ENCODE measurements around the gene MLKL.

Gene MLKL

GRCh38 chr16:74650966-74651567, 49.6 kb downstream of the MLKL start:
- DNase-seq (ENCODE audit: low read depth in 2 of 2): no peak

DNA sequence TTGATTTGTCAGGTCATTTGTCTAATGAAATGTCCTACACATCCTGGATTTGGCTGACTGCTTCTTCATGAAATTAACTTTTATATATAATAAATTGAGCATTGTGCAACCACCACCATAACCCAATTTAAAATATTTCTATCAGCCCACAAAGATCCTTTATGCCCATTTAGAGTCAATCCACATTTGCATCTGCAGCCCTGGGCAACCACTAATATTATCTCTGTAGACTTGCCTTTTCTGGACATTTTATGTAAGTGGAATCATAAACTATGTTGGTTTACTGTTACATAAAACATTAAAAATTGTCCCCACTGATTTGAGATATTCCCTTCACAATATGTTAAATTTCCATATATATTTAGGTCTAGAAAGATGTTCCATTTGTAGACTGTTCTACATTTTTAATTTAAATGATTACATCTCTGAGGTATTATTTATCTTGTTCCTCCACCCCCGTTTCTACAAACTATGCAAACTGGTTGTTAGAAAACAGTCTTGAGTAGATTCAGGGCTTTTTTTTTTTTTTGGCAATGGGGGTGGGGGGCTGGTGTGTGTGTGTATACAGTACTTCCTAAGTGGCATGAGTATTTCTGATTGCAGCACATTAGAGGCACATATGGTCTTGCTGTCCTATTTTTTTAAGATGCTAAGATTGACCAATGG, 50.7 kb downstream of the MLKL start:
- DNase-seq (ENCODE audit: low read depth in 2 of 2): no peak

- no peak for DNase-seq (ENCODE audit: low read depth in 2 of 2)
Measured at GRCh38 chr16:74641969-74642368, 58.7 kb downstream of the MLKL start.

DNA sequence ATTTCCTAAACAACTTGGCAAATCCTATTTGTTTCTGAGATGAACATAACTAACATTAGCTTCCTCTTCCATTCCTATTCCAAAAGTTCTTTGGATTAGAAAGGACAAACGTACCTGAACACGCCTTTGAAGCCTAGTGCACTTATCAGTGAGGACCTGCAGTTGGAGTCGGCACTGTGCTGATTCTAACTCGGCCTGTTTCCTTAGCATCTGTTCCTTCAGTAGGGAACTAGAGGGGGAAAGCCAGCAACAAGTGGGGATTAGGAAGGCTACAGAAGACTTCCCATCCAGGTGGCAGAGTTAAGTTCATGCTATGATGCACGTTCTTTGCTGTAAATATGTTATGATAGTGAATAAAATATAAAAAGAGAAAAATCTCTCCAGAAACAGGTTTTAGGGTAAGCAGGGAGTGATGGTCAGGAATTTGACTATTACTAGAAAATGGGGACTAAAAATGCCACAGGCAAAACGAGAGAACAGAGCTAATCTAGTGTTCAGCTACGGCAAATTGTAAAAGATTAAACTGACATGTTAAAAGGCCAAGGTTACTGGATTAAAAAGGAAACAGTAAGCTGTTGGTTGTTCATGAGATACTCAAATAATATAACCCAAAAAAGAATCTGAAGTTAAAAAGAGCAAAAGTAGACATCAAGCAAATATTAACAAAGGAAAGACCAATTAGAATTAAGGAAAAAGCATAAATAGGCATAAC, 62.8 kb downstream of the MLKL start:
- DNase-seq (ENCODE audit: low read depth in 2 of 2): no peak

DNA sequence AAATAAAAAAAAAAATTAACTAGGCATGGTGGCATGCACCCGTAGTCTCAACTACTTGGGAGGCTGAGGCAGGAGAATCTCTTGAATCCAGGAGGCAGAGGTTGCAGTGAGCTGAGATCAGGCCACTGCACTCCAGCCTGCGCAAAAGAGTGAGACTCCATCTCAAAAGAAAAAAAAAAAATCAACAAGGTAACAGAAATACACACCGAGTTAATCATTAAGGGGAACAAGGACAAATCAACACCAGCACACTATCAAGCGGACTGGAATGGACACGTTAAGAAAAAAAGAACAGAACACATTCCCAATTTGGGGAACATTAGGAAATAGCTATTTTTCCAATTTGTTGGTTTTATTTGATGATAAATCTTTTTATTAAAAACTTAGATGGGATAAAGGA, 65.4 kb downstream of the MLKL start:
- DNase-seq (ENCODE audit: low read depth in 2 of 2): no peak

DNA sequence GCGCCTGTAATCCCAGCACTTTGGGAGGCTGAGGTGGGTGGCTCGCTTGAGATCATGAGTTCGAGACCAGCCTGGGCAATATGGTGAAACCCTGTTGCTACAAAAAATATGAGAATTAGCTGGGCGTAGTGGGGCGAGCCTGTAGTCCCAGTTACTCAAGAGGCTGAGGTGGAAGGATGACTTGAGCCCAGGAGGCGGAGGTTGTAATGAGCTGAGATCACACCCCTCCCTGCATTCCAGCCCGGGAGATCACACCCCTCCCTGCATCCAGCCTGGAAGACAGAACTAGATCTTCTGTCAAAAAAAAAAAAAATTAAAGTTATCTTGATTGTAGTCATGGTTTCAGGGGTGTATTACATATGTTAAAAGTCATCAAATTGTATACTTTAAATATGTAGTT, 67.0 kb downstream of the MLKL start:
- no peak for DNase-seq (ENCODE audit: low read depth in 2 of 2)

DNA sequence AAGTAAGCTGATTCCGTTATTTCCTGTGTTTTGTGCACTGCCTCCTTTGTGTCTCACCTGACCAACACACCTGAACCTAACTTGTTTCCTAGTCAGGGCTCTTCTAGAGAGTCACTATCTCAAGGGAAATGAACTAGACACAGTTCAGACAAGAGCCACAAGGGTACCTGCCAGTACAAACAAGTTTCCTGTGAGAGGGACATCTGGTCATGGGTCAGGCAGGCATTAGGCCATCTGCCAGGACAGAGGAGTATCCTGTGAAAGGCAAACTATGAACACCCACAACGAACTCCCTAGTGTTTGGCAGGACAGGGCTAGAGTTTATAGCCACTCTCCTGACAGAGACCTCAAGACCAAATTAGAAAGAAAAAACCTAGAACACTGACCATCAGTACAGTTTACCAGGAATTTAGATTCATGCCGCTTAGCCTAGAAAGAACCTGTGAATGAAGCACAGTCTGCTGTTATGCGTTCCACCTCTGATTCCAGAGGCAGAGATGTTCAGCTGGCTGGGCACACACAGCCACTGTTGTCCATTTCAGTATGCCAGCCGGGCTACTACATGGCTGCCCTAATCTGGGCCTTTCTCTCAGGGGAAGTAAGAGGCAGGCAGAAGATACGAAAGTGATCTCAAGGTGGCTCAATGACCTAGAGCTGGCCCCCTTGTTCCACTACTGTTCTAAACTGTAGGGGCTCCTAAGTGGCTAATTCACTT, 73.0 kb downstream of the MLKL start:
- no peak for DNase-seq (ENCODE audit: low read depth in 2 of 2)

- DNase-seq (ENCODE audit: low read depth in 2 of 2): no peak
Measured at GRCh38 chr16:74626741-74627416, 73.8 kb downstream of the MLKL start.

GRCh38 chr16:74625500-74626350, 74.9 kb downstream of the MLKL start:
- no peak for DNase-seq (ENCODE audit: low read depth in 2 of 2)

DNA sequence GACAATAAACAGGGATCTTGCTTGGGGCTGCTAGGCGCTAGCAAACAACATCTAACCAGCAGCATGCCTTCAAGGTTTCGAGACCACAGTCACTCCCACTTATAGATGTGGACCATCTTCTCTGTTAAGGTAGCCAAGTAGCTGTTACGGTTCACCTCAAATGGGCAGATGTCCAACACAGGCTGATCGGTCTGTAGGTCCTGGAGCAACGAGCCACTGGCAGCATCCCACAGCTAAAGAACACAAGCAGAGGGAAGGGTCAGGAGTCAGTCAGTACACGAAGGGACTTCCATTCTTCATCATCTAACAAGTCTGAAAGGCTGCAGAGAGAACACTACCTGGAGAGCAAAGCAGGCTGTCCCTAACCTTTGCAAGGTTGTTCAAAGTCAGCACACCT, 76.8 kb downstream of the MLKL start:
- no peak for DNase-seq (ENCODE audit: low read depth in 2 of 2)

- DNase-seq (ENCODE audit: low read depth in 2 of 2): no peak
Measured at GRCh38 chr16:74623214-74623838, 77.3 kb downstream of the MLKL start.

DNA sequence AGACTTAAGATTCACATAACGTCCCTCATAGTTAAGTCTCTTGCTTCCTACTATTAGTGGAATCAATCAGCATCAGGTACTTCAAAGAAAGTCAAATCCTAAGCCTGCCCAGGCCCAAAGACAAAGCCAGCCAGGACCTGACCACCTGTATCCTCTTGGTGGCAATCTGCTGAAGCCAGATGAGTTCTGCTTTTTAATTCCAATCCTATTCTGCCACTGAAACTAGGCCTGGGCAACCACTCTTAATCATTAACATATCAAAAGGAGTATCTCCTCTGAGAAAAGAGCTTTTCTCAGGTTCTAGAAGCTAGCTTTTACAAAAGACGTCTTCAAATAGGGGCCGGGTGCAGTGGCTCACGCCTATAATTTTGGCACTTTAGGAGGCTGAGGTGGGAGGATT, 78.7 kb downstream of the MLKL start:
- DNase-seq (ENCODE audit: low read depth in 2 of 2): no peak

Measured in stimulated activated CD8-positive, alpha-beta memory T cell treated with anti-CD3 and anti-CD28 coated beads, Interleukin-7, amount 100 ng/mL, for 1 hour (primary cell).